Activated naive CD4-positive, alpha-beta T cell treated with anti-CD3 and anti-CD28 coated beads for 36 hours (primary cell): Measurements from ENCODE around the gene EQTN. TPM values are rescaled to one million over a fixed set of nuclear protein-coding genes. Genes with fewer than 3 reads are reported as not detected.

Experiments
- CTCF ChIA-PET: fragments of 350-600 bp; sonication (Branson Sonifier 250); formaldehyde crosslinking; loops from one replicate; lab custom pipeline; 2021; ENCODE audit warnings: antibody characterized with exemption; lab: Charles Lee
- DNase-seq: peaks from one replicate; pipeline ENCODE4 v3.0.0-alpha.2; 2020
- H3K27ac Mint-ChIP-seq: one replicate; pipeline ENCODE4 v1.8.0; 2021; ENCODE audit warnings: mild to moderate bottlenecking, mixed read lengths
- H3K27me3 Mint-ChIP-seq: one replicate; pipeline ENCODE4 v1.8.0; 2021; ENCODE audit warnings: low read depth, mixed read lengths
- H3K36me3 Mint-ChIP-seq: one replicate; pipeline ENCODE4 v1.8.0; 2021; ENCODE audit warnings: low read depth, mixed read lengths
- H3K4me1 Mint-ChIP-seq: one replicate; pipeline ENCODE4 v1.8.0; 2021; ENCODE audit warnings: low read depth, mixed read lengths
- H3K4me3 Mint-ChIP-seq: one replicate; pipeline ENCODE4 v1.8.0; 2021; ENCODE audit warnings: mild to moderate bottlenecking, moderate library complexity, mixed read lengths
- H3K9me3 Mint-ChIP-seq: one replicate; pipeline ENCODE4 v1.8.0; 2021; ENCODE audit warnings: mixed read lengths
- intact Hi-C: fragments of 100-400 bp; cut with micrococcal nuclease; formaldehyde crosslinking; loops from one replicate; pipeline ENCODE4 v1.15.1; 2023
- total RNA-seq, 2 experiments: library from RNA; stranded (reverse); gene quantifications; one replicate each; pipeline ENCODE4 v1.2.3, GENCODE V29; 2021

EQTN gene
- total RNA-seq, result not detected

DNA sequence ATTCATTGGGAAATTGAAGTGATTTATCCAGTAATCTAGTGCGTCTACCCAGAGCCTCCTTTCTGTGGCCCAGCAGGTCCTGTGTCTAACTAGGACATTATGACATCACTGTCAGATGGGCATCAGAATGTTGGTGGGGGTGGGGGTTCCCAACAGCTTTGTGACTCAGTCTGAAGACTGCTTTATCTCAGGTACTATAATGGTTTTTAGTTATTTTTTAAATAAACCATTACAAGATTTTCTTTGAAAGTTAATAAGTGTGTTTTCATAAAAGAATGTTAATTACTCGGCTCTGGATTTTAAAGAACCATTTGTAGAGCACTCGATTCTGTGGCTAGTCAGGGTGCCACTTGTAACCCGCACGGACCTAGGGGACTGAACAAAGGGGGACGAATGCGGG lies at the start of gene EQTN:
Gene EQTN (minus strand): TSS at position 101 of the 400 bp plus-strand sequence. CDS start 95 bp downstream, at position 6.
- H3K9me3 Mint-ChIP-seq, result no peaks in the 10 kb centered on the region
- no peak within 1 kb of the TSS for H3K27ac Mint-ChIP-seq
- H3K4me1 Mint-ChIP-seq, result no peaks in the 10 kb centered on the region
- CTCF ChIA-PET, result interaction anchor here (0.7 kb wide), 2 partner anchors 9 to 1197 kb away, joined by 3 read pairs; no protein-coding TSS in a partner anchor
- no peaks in the 10 kb centered on the region for H3K36me3 Mint-ChIP-seq
- H3K27me3 Mint-ChIP-seq, result peaks cover 10% of the 10 kb centered on the region
- intact Hi-C loops, result no loop called here
- H3K4me3 Mint-ChIP-seq, result no peak within 1 kb of the TSS
- no peak for DNase-seq

- Mint-ChIP-seq H3K36me3 (peaks cover 2% of the 10 kb centered on the region), H3K27me3 (no peaks in the 10 kb centered on the region), H3K27ac (no peak overlapping the region), H3K9me3 (no peaks in the 10 kb centered on the region), H3K4me3 (no peak overlapping the region), H3K4me1 (no peaks in the 10 kb centered on the region)
- CTCF ChIA-PET, result no interaction called here
- intact Hi-C loops, result no loop called here
- no peak for DNase-seq
These were observed 47.8 kb upstream of the EQTN start for GRCh38 chr9:27344776-27345175.

DNA sequence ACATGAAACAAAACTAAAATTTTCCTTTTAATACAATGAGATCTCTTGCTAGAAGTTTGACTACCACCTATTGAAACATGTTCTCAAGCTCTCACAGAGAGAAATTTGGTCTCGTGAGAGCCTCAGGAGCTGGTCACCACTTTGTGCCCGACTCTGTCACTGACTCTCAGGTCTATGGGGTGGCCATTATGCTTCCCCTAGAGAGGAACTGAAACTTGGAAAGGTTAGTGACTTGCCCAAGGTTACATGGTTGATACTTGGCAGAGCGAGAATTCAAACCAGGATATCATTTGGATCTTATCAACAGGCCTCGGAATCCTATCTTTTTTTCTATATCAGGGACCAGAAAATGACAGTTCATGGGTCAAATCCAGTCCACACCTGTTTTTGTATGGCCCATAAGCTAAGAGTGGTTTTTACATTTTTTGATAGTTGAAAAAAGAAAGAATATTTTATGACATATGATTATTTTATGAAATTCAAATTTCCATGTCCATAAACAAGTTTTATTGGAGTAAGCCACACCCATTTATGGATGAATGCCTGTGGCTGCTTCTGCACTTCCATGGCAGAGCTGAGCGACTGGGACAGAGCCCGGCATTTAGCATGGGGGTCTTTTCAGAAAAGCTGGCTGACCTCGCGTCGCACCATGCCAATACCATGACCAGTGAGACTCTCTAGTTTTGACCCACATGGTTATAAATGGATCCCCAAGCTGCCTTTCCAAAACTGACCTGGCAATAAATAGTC lies 44.8 kb upstream of the EQTN start:
- Mint-ChIP-seq H3K4me1 (no peaks in the 10 kb centered on the region), H3K27ac (no peak overlapping the region), H3K36me3 (no peaks in the 10 kb centered on the region), H3K4me3 (no peak overlapping the region), H3K9me3 (no peaks in the 10 kb centered on the region), H3K27me3 (no peaks in the 10 kb centered on the region)
- DNase-seq, result no peak
- intact Hi-C loops, result no loop called here
- CTCF ChIA-PET, result no interaction called here

GRCh38 chr9:27340961-27341511 lies 44.1 kb upstream of the EQTN start:
- CTCF ChIA-PET, result no interaction called here
- H3K9me3 Mint-ChIP-seq, result no peaks in the 10 kb centered on the region
- no peak overlapping the region for H3K27ac Mint-ChIP-seq
- H3K4me1 Mint-ChIP-seq, result no peaks in the 10 kb centered on the region
- H3K4me3 Mint-ChIP-seq, result no peak overlapping the region
- no peaks in the 10 kb centered on the region for H3K36me3 Mint-ChIP-seq
- H3K27me3 Mint-ChIP-seq, result no peaks in the 10 kb centered on the region
- intact Hi-C loops, result no loop called here
- no peak for DNase-seq

DNA sequence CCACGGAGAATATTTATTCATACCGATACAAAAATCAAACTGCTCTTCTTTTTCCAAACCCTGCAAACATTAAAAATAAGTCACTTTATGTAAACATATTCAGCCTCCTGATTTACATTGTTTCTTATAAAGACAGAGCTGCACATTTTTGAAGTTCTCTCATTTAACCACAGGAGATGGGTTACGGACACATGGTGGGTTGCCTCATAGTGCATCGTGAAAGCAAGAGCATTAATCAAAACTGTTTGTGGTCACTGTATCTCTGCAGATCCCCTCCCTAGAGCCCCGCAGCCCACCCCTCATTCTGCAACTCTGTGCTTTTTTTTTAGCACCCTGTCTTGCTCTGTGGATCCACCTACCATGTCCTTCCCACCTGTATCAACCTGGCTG lies 43.3 kb upstream of the EQTN start:
- H3K36me3 Mint-ChIP-seq, result no peaks in the 10 kb centered on the region
- H3K4me3 Mint-ChIP-seq, result no peak overlapping the region
- no peaks in the 10 kb centered on the region for H3K9me3 Mint-ChIP-seq
- no peak overlapping the region for H3K27ac Mint-ChIP-seq
- CTCF ChIA-PET, result interaction anchor here (0.6 kb wide), 1 partner anchor 57 kb away, joined by 4 read pairs; no protein-coding TSS in a partner anchor
- no peaks in the 10 kb centered on the region for H3K27me3 Mint-ChIP-seq
- intact Hi-C loops, result no loop called here
- no peaks in the 10 kb centered on the region for H3K4me1 Mint-ChIP-seq
- no peak for DNase-seq

GRCh38 chr9:27339661-27340284 lies 42.8 kb upstream of the EQTN start:
- peak overlapping the region; percentile 24 for H3K27ac Mint-ChIP-seq
- no peaks in the 10 kb centered on the region for H3K9me3 Mint-ChIP-seq
- no peak for DNase-seq
- no peak overlapping the region for H3K4me3 Mint-ChIP-seq
- no peaks in the 10 kb centered on the region for H3K36me3 Mint-ChIP-seq
- no peaks in the 10 kb centered on the region for H3K27me3 Mint-ChIP-seq
- CTCF ChIA-PET, result interaction anchor here (0.6 kb wide), 1 partner anchor 57 kb away, joined by 4 read pairs; no protein-coding TSS in a partner anchor
- no peaks in the 10 kb centered on the region for H3K4me1 Mint-ChIP-seq
- intact Hi-C loops, result no loop called here

DNA sequence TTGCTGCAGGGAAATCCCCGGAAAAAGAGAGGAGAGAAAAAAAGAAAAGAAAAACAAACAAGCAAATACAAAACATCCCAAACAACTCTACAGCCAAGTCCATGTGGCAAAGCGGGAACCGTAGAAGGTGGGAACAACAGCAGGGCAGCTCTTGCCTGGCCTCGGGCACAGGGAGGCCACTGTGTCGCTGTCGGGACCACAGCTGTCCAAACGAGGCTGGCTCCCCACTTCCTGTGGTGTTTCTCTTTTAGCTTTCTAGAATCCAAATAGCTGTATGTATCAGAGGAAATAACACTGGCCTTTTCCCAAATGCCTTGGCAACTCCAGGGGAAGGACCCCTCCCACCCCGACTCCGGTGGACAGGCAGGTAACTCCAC lies 41.6 kb upstream of the EQTN start:
- no peaks in the 10 kb centered on the region for H3K36me3 Mint-ChIP-seq
- H3K27me3 Mint-ChIP-seq, result peaks cover 2% of the 10 kb centered on the region
- no peak for DNase-seq
- no peaks in the 10 kb centered on the region for H3K9me3 Mint-ChIP-seq
- H3K4me1 Mint-ChIP-seq, result peaks cover 4% of the 10 kb centered on the region
- H3K27ac Mint-ChIP-seq, result no peak overlapping the region
- H3K4me3 Mint-ChIP-seq, result no peak overlapping the region
- CTCF ChIA-PET, result interaction anchor here (0.8 to 2.5 kb wide), 2 partner anchors 189 to 191 kb away, joined by 3 to 10 read pairs; partner anchors contain the start of gene MOB3B
- intact Hi-C loops, result no loop called here

DNA sequence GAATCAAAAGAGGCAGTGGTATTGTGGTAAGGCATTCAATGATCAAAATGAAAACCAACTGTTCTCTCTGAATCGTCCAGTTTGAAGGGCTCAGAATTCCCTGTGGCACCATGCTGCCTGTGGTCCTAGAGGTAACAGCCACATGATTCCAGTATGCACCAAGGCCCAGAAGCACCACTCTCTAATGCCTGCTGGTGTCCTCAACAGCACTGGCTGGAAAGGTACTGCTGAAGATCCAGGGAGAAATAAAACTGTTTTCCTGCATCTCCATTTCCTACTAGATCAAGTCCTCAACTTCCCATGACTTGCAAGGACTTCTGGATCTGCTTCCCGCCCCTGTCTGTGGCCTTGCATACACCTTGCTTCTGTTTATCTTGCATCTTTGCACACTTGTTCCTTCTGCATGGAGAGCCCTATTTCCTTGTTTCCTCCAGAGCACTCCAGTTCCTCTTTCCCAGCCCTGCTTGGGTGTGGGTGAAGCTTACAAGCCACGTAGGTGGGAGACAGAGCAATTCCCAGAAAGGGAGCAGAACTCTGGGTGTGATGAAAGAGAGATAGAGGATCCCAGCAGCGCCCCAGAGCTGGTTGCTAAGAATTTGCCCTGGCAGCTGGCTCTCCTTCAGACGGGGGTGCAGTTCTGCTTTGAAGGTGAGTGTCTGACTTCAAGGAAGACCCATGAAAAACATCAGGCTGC lies 41.0 kb upstream of the EQTN start:
- H3K9me3 Mint-ChIP-seq, result no peaks in the 10 kb centered on the region
- H3K4me1 Mint-ChIP-seq, result peaks cover 6% of the 10 kb centered on the region
- no peaks in the 10 kb centered on the region for H3K36me3 Mint-ChIP-seq
- intact Hi-C loops, result no loop called here
- H3K4me3 Mint-ChIP-seq, result no peak overlapping the region
- no peak for DNase-seq
- CTCF ChIA-PET, result interaction anchor here (0.8 to 2.5 kb wide), 2 partner anchors 190 to 192 kb away, joined by 3 to 10 read pairs; partner anchors contain the start of gene MOB3B
- H3K27me3 Mint-ChIP-seq, result peaks cover 2% of the 10 kb centered on the region
- H3K27ac Mint-ChIP-seq, result no peak overlapping the region

DNA sequence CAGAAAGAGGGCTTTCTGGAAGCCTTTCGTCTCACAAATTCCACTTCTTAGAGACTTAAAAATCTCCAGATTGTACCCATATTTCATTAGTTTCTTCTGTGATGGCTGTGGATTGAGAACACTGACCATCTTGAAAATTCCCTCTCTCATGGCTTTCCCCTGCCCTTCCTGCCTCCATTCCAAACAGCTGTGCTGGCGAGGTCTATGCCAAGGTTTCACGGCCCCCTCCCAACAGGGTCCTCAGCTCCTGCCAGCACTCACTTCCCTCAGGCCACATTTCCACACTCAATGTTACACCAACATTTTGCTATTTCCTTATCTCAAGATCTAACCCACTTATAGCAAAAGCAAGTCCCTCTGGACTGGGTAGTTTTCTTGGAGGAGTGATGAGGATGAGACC lies 40.3 kb upstream of the EQTN start:
- intact Hi-C loops, result no loop called here
- CTCF ChIA-PET, result interaction anchor here (2.5 kb wide), 1 partner anchor 193 kb away, joined by 10 read pairs; the partner anchor contains the start of gene MOB3B

DNA sequence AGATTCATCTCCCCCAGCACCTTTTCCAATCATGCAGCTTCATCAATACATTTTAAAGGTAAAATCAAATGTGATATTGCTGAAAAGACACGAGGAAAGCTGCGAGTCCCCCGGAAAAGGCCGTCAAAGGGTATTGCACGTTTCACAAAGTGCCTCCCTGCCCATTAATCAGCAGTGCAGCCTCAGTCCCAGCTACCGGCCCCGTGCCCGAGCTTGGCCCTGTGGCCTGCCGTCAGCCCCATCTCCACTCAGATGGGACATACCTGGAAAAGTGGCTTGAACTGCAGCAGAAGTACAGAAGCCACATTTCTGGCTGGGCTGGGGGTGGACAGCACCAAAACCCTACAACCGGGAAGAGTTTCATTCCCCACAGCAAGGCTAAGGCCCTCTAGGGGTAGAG lies 39.9 kb upstream of the EQTN start:
- no peak overlapping the region for H3K4me3 Mint-ChIP-seq
- DNase-seq, result no peak
- no peaks in the 10 kb centered on the region for H3K9me3 Mint-ChIP-seq
- intact Hi-C loops, result no loop called here
- peaks cover 6% of the 10 kb centered on the region for H3K4me1 Mint-ChIP-seq
- peaks cover 2% of the 10 kb centered on the region for H3K27me3 Mint-ChIP-seq
- H3K27ac Mint-ChIP-seq, result no peak overlapping the region
- CTCF ChIA-PET, result interaction anchor here (2.5 kb wide), 1 partner anchor 193 kb away, joined by 10 read pairs; the partner anchor contains the start of gene MOB3B
- H3K36me3 Mint-ChIP-seq, result no peaks in the 10 kb centered on the region

More for the DNA sequence above, 40.3 kb upstream of the EQTN start:
- Mint-ChIP-seq H3K27me3 (peaks cover 2% of the 10 kb centered on the region), H3K9me3 (no peaks in the 10 kb centered on the region), H3K36me3 (no peaks in the 10 kb centered on the region), H3K4me3 (no peak overlapping the region), H3K4me1 (peaks cover 6% of the 10 kb centered on the region), H3K27ac (no peak overlapping the region)
- no peak for DNase-seq

- Mint-ChIP-seq H3K36me3 (no peaks in the 10 kb centered on the region), H3K27ac (no peak overlapping the region), H3K4me1 (peaks cover 6% of the 10 kb centered on the region), H3K27me3 (peaks cover 2% of the 10 kb centered on the region), H3K9me3 (no peaks in the 10 kb centered on the region), H3K4me3 (no peak overlapping the region)
- CTCF ChIA-PET, result interaction anchor here (2.5 kb wide), 1 partner anchor 194 kb away, joined by 10 read pairs; the partner anchor contains the start of gene MOB3B
- DNase-seq, result no peak
- intact Hi-C loops, result no loop called here
These were observed 39.2 kb upstream of the EQTN start for GRCh38 chr9:27336126-27336525.

- no peak overlapping the region for H3K4me3 Mint-ChIP-seq
- no peaks in the 10 kb centered on the region for H3K9me3 Mint-ChIP-seq
- H3K4me1 Mint-ChIP-seq, result peaks cover 6% of the 10 kb centered on the region
- CTCF ChIA-PET, result interaction anchor here (0.8 to 1.2 kb wide), 2 partner anchors 196 to 213 kb away, joined by 3 to 4 read pairs; no protein-coding TSS in a partner anchor
- intact Hi-C loops, result no loop called here
- no peak for DNase-seq
- H3K27me3 Mint-ChIP-seq, result peaks cover 2% of the 10 kb centered on the region
- H3K36me3 Mint-ChIP-seq, result no peaks in the 10 kb centered on the region
- no peak overlapping the region for H3K27ac Mint-ChIP-seq
These were observed 38.1 kb upstream of the EQTN start for GRCh38 chr9:27335075-27335474.
